SK-N-MC (cell line): ENCODE results near the gene KLF12.

ENCODE experiments used
- EZH2 ChIP-seq: fragments of 200-600 bp; sonication (generic); IDR thresholded peaks from one replicate; pipeline ENCODE4 v1.6.1; 2017; ENCODE audit warnings: antibody characterized with exemption
- FOXP2 ChIP-seq: optimal IDR thresholded peaks from 2 replicates; pipeline ENCODE3; 2011; ENCODE audit warnings: mild to moderate bottlenecking, moderate library complexity; ENCODE audit not compliant: insufficient read depth; ENCODE audit errors: extremely low read length, control extremely low read depth
- POLR2AphosphoS5 ChIP-seq: IDR thresholded peaks from 2 replicates; pipeline ENCODE4 v1.6.1; 2012; ENCODE audit warnings: mild to moderate bottlenecking, low read depth, low read length, borderline replicate concordance

DNA sequence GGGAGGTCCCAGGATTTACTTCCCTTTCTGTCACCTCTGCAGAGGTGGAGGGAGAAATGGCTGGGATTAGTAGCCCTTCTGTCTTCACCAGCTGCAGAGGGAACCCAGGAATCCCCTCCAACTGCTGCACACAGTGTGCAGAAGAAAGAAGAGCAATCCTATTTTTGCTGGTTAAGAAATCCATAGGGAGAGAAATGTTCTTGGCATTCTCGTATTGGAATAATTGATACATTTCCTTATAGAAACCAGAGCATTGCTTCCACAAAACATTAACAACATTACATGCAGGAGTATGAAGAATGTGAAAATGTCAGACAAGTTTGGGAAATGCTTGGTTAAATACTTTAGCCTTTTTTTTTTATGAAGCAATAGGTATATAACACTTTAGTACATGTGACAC, 48.3 kb upstream of the KLF12 start:
- TF ChIP-seq EZH2 (no peak), POLR2AphosphoS5 (no peak), FOXP2 (no peak)
